HG02571 (cell line): ENCODE measurements around the gene ADGB.

Source experiments
- ATAC-seq: cut with Tn5 transposase; IDR thresholded peaks from one replicate; pipeline ENCODE4 v1.9.1; 2021; ENCODE audit warnings: mild to moderate bottlenecking, moderate library complexity; ENCODE audit not compliant: unreplicated experiment

The ADGB gene

DNA sequence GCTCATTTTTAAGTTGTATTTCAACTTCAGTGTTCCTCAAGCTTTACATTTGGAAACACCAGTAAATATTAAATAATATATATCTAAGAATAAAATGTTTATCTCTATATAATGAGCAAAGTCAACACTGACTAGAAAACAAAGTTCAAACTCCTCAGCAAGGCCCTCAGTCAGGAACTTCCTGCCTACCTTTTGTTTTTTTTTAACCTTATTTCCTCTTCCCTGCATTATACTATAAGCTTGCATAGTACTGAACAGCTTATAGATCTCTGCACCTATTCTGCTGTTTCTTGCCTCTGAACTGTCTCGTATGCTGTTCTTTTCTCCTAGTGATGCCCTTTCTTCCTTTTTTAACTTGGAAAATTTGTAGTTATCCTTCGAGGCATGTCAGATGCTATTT lies 29.6 kb downstream of the ADGB start:
- no peak for ATAC-seq

DNA sequence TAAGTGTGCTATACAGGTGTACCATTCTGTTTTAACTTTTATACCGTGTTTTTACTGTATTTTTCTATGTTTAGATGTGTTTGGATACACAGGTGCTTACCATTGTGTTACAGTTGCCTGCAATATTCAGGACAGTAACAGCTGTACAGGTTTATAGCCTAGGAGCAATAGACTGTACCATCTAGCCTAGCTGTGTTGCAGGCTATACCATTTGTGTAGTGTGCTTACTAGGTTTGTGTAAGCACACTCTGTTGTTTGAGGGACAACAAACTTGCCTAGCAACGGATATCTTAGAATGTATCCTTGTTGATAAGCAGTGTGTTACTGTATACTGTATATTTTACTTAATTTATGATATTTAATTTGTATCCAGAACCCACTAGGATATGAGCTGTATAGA lies 35.2 kb downstream of the ADGB start:
- no peak for ATAC-seq

DNA sequence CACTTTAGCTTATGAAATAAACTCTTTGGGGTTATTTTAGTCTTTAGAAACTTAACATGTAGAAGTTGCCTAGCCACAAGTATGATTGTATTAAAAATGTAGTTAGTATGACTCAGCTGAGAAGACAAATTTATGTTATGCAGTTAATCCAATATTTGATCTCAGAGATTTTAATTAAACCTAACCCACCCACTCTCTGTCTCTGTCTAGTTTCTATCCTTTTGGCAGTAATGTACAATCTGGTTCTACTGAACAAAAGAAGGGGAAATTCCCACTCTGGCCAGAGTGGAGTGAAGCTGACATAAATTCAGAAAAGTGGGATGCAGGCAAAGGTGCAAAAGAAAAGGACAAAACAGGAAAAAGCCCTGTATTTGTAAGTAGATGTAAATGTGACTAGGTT lies 36.4 kb downstream of the ADGB start:
- no peak for ATAC-seq

DNA sequence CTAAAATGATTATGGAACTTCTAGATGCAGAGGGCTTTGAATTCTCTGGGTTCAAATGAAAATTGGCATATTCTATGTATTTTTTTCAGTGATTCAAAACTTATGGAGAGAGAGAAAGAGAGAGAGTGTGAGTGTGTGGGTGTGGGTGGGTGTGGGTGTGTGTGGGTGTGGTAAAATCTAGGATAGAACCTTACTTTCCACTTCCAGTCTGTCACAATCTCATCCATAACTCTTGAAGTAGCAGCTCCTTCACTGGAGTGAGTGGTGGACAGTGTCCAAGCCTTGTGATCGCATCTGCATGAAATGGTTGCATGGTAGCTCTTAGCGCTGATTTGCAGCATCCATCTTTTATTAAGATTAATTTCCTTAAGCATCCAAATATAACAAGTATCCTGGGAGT lies 37.7 kb downstream of the ADGB start:
- no peak for ATAC-seq

DNA sequence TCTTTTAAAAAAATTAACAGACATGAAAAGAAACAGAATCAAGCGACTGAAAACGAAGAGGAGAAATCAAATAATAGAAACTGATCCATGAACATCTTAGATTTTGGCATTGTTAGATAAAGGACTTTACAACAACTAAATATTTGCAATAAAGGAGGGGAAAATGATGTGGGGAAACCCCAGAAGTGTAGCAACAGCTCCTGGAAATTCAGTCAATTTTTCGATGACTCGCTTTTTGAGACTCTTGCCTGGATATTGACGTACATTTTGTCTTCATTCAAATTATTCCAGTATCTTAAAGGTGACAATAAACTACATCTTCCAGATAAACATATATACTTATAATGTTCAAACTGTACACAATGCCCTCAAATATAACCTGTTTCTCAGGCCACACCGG lies 44.1 kb downstream of the ADGB start:
- no peak for ATAC-seq

DNA sequence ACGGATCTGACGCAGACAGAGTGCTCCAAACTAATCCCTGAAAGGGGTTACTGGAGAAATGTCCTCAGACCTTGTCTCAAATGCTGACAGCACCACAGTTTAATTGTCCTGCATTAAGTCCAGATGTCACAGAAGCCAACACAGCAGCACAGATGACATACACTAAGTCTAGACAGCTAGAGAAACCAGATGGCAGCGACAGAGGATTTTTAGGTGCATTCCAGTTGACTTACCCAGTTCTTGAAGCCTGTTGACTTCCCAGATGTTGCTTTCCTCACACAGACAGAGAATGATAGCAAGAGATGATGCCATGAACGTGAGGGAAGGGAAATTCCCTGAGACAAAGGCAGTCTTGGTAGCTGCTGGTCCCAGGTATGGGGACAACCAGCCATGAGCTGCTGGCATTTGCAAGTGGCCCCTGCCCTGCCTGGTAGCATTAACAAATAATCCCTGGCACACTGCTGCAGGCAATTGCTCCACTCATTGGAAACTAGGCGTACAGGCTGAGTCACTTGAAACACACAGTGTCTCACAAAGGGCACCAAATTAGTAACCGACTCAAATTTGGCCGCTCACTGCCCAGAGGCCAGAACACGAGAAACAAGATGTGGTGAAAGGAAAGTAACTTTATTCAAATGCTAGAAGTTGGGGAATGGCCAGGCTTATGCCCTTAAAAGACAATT lies 52.2 kb downstream of the ADGB start:
- ATAC-seq, result no peak

DNA sequence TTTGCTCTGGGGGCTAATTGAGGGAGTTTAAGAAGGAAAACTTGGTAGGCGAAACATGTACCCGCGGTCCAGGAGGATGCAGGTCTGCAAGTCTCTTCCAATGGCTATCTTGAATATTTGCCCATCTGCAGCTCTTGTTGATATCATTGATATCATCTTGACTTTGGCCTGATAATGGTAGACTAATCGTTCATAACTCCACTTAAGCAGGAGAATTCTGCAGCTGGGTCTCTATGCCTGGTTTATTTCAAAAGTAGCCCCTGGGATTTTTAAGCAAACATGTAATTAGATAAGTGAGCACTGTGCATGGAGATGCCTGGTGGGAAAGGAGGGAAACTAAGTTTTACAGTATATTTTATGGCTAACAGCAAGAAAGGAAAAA lies 52.7 kb downstream of the ADGB start:
- ATAC-seq, result no peak

DNA sequence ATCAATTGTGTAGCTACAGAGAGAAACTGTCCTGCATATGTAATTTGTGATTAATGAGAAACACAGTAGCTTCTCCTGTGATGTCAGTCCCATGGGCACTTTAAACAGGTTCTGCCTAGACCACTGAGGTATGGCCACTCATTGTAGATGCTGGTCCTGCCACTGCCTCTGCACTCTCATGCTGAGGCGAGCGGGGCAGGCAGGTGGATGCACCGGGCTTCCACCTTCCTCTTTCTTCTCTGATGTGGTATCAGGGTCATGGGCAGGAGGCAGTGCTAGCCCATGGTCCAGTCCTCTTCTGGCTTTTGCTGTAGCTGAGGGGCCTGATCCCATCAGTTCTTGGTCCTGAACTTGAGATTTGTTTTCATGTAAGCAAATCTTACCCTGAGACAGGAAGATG lies 58.7 kb downstream of the ADGB start:
- ATAC-seq, result no peak

DNA sequence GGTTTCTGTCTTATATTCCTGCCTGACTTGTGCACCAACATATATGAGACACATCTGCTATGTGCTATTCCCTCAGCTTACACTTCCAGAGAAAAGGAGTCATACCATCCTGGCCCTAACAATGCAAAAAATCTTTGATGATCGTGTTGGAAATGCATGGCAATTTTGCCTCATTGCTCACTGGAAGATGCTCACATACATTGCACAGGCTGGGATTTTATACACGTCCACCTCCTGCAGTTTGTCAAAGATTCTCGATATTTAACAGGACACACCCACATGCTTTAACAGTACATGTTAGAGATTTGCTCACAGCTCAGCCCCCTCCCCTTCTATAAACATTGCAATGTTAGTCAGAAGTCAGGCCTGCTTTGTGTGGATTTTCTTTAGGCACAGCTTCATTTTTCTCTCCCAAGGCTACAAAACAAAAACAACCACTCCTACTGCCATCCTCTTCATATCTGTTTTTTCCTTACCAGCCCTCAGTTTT lies 66.1 kb downstream of the ADGB start:
- ATAC-seq, result no peak

DNA sequence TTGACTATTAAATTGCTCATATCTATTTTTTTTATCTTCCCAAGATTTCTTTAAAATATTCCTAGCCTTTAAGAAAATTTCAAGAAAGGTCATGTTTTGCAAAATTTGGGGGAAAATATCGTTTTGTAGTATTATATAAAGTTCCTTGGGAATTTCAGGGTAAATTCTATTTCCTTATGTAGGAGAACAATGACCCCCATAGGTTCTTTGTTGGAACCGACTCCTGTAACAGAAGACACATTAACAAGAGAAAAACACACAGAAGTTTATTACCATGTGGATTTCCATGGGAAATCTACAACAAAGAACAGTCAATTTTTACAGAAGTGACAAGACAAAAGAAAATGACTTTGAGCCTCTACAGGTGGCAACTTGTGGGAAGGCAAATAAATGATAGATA lies 68.1 kb downstream of the ADGB start:
- ATAC-seq, result no peak

DNA sequence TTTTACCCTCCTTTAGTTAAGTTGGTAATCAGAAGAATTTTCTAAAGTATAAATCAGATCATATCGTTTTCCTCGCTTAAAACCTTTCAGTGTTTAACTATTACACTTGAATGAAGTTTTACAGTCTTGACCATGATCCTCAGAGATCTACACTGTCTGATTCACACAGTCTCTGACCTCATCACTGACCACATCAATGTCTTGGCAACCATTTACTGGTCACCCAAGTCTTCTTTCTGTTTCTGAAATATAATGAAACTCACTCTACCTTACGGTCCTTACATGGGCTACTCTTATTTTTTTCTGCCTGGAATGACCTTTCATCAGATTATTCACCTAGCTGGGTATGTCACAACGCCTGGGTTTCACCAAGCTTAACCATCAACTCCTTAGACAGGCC lies 71.4 kb downstream of the ADGB start:
- no peak for ATAC-seq

DNA sequence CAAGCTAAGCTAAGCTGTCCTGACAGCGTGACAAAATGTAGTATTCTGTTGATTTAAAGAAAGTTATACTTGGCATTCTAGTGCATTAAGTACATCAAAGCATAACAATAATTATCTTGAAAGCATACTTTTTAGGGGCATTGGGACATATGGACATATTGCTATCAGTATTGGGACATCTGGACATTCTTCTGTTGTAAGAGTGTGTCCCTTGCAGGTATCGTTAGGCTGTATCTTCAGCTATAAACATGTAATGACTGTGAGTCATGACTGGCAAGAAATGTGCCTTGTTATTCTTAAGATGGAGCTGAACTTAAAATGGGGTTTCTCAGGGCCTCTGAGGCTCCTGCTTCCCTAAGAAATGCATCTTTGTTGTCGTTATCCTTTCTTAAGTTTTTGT lies 74.3 kb downstream of the ADGB start:
- ATAC-seq, result no peak

DNA sequence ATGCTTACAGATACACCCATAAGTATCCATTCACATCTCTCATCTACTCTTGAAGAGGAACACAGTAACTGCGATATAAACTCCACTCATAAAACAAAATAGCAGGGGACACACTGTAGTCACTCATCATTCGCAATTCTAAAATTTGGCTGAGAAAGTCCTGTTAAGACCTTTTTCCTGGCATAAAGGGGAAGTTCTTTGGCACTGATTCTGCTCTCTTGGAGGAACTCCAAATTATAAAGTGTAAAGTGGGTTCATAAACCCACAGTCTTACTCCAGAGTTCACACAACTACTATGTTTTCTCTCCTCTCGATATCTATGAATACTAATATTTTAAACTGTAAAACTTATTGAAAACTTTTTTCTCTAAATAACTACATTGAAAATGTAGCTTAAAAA lies 80.6 kb downstream of the ADGB start:
- ATAC-seq, result no peak

DNA sequence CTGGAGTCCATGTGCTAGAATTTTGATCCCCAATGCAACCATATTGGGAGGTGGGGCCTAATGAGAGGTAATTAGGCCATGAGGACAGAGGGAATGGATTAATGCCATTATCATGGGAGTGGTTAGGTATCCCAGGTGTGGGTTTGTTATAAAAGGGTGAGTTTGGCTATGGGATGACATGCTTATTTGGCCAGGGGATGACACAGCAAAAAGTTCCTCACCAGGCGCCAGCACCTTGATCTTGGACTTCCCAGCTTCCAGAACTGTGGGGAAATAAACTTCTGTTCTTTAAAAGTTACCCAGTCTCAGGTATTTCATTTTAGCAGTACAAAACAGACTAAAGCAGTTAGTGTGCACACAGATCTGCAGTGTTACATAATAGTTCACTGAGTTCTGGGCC lies 84.1 kb downstream of the ADGB start:
- no peak for ATAC-seq

DNA sequence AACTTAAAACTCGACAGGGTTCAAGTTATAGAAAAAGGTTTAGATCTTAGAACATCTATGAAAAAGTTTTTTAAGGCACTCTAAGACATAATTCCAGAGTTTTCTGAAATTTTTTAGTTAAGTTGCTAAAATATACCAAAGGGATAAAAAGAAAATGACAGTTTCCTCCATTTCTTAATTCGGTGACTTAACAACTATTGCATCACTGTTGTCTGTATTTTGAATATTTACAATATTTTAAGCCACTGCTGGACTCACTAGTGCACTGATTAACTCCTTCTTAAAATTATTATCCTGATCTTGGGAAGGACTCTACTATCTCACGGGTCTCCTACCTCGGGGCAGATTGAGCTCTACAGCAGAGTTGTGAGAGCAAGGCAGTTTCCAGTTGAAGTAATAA lies 91.0 kb downstream of the ADGB start:
- no peak for ATAC-seq

DNA sequence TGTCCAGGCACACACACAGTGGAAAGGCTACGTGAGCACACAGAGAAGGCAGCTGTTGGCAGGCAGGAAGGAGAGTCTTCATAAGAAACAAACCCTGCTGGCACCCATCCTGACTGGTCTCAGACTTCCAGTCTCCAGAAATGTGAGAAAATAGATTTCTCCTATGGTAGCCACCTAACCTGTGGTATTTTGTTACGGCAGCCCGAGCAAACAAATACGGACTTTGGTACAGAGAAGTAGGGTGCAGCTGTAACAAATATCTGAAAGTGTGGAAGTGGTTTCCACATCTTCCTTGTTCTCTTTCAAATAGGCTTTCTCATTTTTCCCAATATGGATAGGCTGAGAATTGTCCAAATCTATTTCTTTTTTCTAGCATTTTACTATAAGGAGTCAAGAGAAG lies 94.6 kb downstream of the ADGB start:
- no peak for ATAC-seq

DNA sequence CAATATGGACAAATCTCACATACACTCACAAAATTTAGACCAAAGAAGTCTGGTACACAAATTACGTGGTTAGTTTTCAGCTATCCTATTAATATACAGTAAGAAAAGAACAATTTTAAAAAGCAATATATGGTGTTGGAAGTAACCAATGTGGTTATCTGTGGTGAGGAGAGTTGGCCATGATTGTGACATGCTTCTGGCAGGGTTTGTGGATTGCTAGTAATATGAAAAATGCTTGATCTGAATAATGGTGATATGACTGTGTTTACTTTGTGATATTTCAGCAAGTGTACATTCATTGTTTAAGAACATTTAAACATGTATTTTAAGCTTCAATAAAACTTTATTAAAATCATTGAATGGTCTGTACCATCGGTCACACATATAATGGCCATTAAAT lies 99.1 kb downstream of the ADGB start:
- no peak for ATAC-seq

DNA sequence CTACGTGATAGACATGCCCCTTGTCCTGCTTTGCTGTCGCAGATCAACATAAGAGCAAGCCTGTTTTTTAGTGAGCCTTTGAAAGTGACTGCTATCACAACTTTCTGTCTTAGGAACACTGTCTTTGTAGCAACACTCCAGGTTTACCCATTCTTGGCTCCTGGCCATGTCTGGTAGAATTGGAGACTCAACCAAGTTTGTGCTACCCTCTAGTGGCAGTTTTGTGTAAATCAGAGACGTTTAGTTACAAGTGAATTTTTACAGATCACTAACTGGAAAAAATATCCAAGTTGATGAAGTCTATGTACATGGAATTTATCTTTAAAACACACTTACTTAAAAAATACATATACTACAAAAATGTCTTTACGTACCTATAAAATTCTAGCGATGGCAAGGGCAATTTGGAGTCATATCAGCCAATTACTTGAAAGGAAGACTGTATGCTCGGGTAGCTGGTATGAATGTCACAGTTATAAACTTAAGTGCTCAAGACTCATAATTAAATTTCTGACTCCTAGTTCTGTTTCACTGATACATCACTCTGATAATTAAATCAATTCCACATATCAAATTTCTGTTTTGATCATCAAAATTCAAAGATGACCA lies 101.4 kb downstream of the ADGB start:
- peak; percentile 85 for ATAC-seq

DNA sequence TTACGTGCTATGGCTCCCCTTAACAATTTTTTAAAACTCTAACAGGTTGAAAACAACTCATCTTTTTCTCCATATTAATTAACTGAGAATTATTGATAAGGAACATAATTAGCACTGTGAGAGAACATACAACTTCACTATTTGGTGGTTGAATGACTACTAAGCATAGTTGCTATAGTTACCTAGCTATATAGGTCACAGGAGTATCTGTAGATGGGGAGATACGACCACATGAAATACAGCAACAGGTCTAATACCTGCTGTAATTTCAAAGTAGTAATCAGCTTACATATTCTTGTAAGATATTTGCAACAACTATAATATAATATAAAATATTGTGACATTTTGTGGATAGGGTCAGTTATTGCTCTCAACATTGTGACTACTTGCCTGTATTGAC lies 102.9 kb downstream of the ADGB start:
- ATAC-seq, result no peak

DNA sequence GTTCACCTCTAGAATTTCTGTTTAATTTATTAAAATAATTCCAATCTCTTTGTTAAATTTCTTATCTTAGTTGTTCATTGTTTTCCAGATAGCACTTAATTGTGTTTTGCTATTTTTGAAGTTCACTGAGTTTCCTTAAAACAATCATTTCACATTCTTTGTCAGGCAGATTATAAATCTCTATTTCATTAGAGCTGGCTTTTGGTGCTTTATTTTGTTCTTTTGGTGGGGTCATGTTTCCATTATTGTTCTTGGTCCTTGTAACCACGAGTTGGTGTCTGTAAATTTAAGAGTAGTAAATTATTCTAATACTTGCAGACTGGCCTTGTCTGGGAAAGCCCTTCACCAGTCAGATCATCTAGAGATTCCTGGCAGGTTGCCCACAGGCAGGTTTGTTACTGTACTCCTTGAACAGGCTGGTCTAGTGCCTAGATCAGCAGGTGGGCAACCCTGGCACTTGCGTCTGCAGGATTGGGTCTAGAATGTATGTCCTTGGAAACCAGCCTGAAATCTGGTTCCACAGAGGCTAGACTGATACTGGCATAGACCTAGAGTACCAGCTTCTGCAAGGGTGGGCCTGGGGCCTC lies 110.4 kb downstream of the ADGB start:
- ATAC-seq, result no peak

DNA sequence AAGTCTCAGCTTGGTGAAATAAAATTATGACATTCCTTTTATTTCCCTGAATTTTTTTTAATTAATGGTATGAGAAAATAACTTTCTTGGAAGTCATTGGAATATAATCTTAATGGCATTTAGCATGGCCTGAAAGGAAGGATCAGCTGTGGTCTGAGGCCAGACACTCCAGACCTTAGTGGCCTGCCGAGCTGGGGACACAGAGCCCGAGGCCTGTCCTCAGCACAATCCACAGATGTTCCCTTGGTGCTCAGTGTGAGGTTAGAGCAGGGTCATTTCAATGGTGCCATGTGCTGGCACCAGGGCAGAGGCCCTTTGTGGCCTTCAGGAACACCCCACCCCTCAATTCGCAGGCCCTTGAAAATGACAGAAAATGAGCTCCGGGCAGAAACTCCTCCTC lies 120.6 kb downstream of the ADGB start:
- no peak for ATAC-seq

DNA sequence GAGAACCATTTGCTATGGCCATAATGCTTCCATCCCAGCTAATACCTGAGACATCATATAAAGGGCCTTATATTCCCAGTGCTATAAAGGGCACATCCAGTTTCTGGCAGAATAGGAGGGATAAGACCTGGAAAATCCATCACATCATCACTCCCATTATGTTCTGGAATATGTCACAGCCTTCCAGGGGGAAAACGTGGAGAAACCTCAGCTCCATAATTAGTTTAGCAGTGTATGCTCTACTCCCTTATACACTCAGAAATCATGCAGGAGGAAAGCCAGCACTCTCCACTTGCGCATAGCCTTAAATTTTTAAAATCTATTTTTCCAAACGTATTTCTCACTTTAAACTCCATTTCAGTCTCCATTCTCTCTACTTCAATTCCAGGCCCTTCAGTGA lies 140.9 kb downstream of the ADGB start:
- ATAC-seq, result no peak

DNA sequence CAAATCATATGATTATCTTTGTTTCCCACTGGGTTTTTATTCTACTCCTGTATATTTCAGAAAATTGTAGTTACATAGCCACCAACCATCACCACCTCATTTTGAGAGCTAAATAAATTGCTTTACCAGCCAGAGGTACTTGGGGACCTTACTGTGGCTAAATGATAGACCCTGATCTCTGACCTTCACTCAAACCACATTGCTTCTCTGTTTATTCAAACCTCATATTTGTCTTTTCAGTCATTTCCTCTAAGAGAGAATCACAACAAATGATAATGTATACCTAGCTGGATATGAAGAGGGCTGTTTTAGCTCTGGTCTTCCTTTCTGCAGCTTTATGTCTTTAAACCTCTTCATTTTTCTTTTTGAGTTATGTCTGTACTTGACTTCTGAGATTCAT lies 142.8 kb downstream of the ADGB start:
- ATAC-seq, result no peak
